Measurements from ENCODE around the gene CHCHD3.
"Not testable (repeated sequence)": the region's sequence is repeated elsewhere in the genome, so short reads cannot be mapped to it uniquely, and the experiment has no call there.

The CHCHD3 gene

GRCh38 chr7:132897093-132897687 lies 184.7 kb downstream of the CHCHD3 start:
- H3K27ac Mint-ChIP-seq, result no peak overlapping the region
- no peak for ATAC-seq (replicated peaks)
- no peak for DNase-seq
- H3K4me1 Mint-ChIP-seq, result peaks cover 0 to 1% of the 10 kb centered on the region in 2 donors
- no peaks in the 10 kb centered on the region for H3K27me3 Mint-ChIP-seq
- H3K36me3 Mint-ChIP-seq, result peaks cover 34 to 60% of the 10 kb centered on the region in 2 donors
- peaks cover under 1 to 3% of the 10 kb centered on the region in 2 donors for H3K9me3 Mint-ChIP-seq
- no peak overlapping the region for H3K4me3 Mint-ChIP-seq

GRCh38 chr7:132895231-132895630 lies 186.7 kb downstream of the CHCHD3 start:
- ATAC-seq (replicated peaks), result no peak
- Mint-ChIP-seq H3K27ac (no peak overlapping the region), H3K36me3 (peaks cover 33 to 53% of the 10 kb centered on the region in 2 donors)

GRCh38 chr7:132893560-132893959 lies 188.3 kb downstream of the CHCHD3 start:
- Mint-ChIP-seq H3K9me3 (peaks cover 3 to 5% of the 10 kb centered on the region in 2 donors), H3K27me3 (no peaks in the 10 kb centered on the region), H3K4me1 (peaks cover 0 to 1% of the 10 kb centered on the region in 2 donors), H3K4me3 (no peak overlapping the region), H3K36me3 (peaks cover 33 to 44% of the 10 kb centered on the region in 2 donors), H3K27ac (peak overlapping the region; percentile 37)
- DNase-seq (no peak), ATAC-seq (replicated peaks) (peak in 1 of 2 donors; percentile 52)

More at GRCh38 chr7:132895231-132895630, 186.7 kb downstream of the CHCHD3 start:
- Mint-ChIP-seq H3K9me3 (peaks cover 3 to 5% of the 10 kb centered on the region in 2 donors), H3K4me1 (peaks cover 0 to 1% of the 10 kb centered on the region in 2 donors), H3K4me3 (no peak overlapping the region), H3K27me3 (no peaks in the 10 kb centered on the region)
- DNase-seq, result no peak

- not testable (repeated sequence) for ATAC-seq (replicated peaks); H3K9me3 Mint-ChIP-seq; H3K27ac Mint-ChIP-seq; H3K27me3 Mint-ChIP-seq; DNase-seq; H3K4me3 Mint-ChIP-seq; H3K4me1 Mint-ChIP-seq
- H3K36me3 Mint-ChIP-seq, result peaks cover 29 to 38% of the 10 kb centered on the region in 2 donors
These were observed 189.1 kb downstream of the CHCHD3 start for GRCh38 chr7:132892744-132893143.

GRCh38 chr7:132891554-132891953 lies 190.3 kb downstream of the CHCHD3 start:
- Mint-ChIP-seq H3K36me3 (peaks cover 25 to 35% of the 10 kb centered on the region in 2 donors), H3K27me3 (no peaks in the 10 kb centered on the region), H3K4me1 (peaks cover 0 to 1% of the 10 kb centered on the region in 2 donors), H3K4me3 (no peak overlapping the region), H3K27ac (no peak overlapping the region), H3K9me3 (peaks cover 3 to 5% of the 10 kb centered on the region in 2 donors)
- DNase-seq, result no peak
- ATAC-seq (replicated peaks), result no peak

GRCh38 chr7:132882714-132883428 lies 199.0 kb downstream of the CHCHD3 start:
- Mint-ChIP-seq H3K4me3 (no peak overlapping the region), H3K27ac (peak overlapping the region; percentile 16), H3K4me1 (peaks cover 20 to 28% of the 10 kb centered on the region in 2 donors), H3K27me3 (no peaks in the 10 kb centered on the region), H3K9me3 (no peaks in the 10 kb centered on the region), H3K36me3 (peaks cover 21 to 34% of the 10 kb centered on the region in 2 donors)
- peak; percentile 62 to 68 for ATAC-seq (replicated peaks)
- DNase-seq, result no peak

- ATAC-seq (replicated peaks) (no peak), DNase-seq (no peak)
- H3K27ac Mint-ChIP-seq, result no peak overlapping the region
- peaks cover 21 to 37% of the 10 kb centered on the region in 2 donors for H3K36me3 Mint-ChIP-seq
- no peaks in the 10 kb centered on the region for H3K9me3 Mint-ChIP-seq
- peaks cover 20 to 28% of the 10 kb centered on the region in 2 donors for H3K4me1 Mint-ChIP-seq
- H3K27me3 Mint-ChIP-seq, result no peaks in the 10 kb centered on the region
- H3K4me3 Mint-ChIP-seq, result no peak overlapping the region
These were observed 200.6 kb downstream of the CHCHD3 start for GRCh38 chr7:132881317-132881716.

- ATAC-seq (replicated peaks) (no peak), DNase-seq (no peak)
- Mint-ChIP-seq H3K4me1 (peaks cover 19 to 28% of the 10 kb centered on the region in 2 donors), H3K4me3 (no peak overlapping the region), H3K36me3 (peaks cover 15 to 33% of the 10 kb centered on the region in 2 donors), H3K27me3 (no peaks in the 10 kb centered on the region), H3K27ac (no peak overlapping the region), H3K9me3 (peaks cover 0 to under 1% of the 10 kb centered on the region in 2 donors)
These were observed 202.3 kb downstream of the CHCHD3 start for GRCh38 chr7:132879579-132879978.

GRCh38 chr7:132878204-132878919 lies 203.5 kb downstream of the CHCHD3 start:
- peaks cover 10 to 30% of the 10 kb centered on the region in 2 donors for H3K36me3 Mint-ChIP-seq
- no peak for ATAC-seq (replicated peaks)
- H3K9me3 Mint-ChIP-seq, result peaks cover 0 to 2% of the 10 kb centered on the region in 2 donors
- peaks cover 12 to 17% of the 10 kb centered on the region in 2 donors for H3K4me1 Mint-ChIP-seq
- no peak overlapping the region for H3K27ac Mint-ChIP-seq
- no peak overlapping the region for H3K4me3 Mint-ChIP-seq
- no peaks in the 10 kb centered on the region for H3K27me3 Mint-ChIP-seq
- no peak for DNase-seq

GRCh38 chr7:132877573-132877972 lies 204.3 kb downstream of the CHCHD3 start:
- H3K27me3 Mint-ChIP-seq, result no peaks in the 10 kb centered on the region
- no peak overlapping the region for H3K27ac Mint-ChIP-seq
- DNase-seq, result no peak
- peaks cover 0 to 2% of the 10 kb centered on the region in 2 donors for H3K9me3 Mint-ChIP-seq
- ATAC-seq (replicated peaks), result no peak
- peaks cover 5 to 25% of the 10 kb centered on the region in 2 donors for H3K36me3 Mint-ChIP-seq
- H3K4me3 Mint-ChIP-seq, result no peak overlapping the region
- peaks cover 6 to 9% of the 10 kb centered on the region in 2 donors for H3K4me1 Mint-ChIP-seq

GRCh38 chr7:132876576-132876975 lies 205.3 kb downstream of the CHCHD3 start:
- H3K27ac Mint-ChIP-seq, result no peak overlapping the region
- no peak for ATAC-seq (replicated peaks)
- H3K36me3 Mint-ChIP-seq, result peaks cover 8 to 26% of the 10 kb centered on the region in 2 donors

GRCh38 chr7:132872034-132872433 lies 209.9 kb downstream of the CHCHD3 start:
- ATAC-seq (replicated peaks), result no peak
- peaks cover 14 to 23% of the 10 kb centered on the region in 2 donors for H3K36me3 Mint-ChIP-seq
- peaks cover 17 to 24% of the 10 kb centered on the region in 2 donors for H3K4me1 Mint-ChIP-seq
- no peaks in the 10 kb centered on the region for H3K27me3 Mint-ChIP-seq
- no peak overlapping the region for H3K4me3 Mint-ChIP-seq
- DNase-seq, result no peak
- H3K27ac Mint-ChIP-seq, result no peak overlapping the region
- H3K9me3 Mint-ChIP-seq, result peaks cover 0 to 2% of the 10 kb centered on the region in 2 donors

More at GRCh38 chr7:132876576-132876975, 205.3 kb downstream of the CHCHD3 start:
- no peak overlapping the region for H3K4me3 Mint-ChIP-seq
- peaks cover 0 to 2% of the 10 kb centered on the region in 2 donors for H3K9me3 Mint-ChIP-seq
- H3K4me1 Mint-ChIP-seq, result peaks cover 8 to 12% of the 10 kb centered on the region in 2 donors
- H3K27me3 Mint-ChIP-seq, result no peaks in the 10 kb centered on the region
- no peak for DNase-seq

GRCh38 chr7:132871419-132871818 lies 210.5 kb downstream of the CHCHD3 start:
- DNase-seq (no peak), ATAC-seq (replicated peaks) (no peak)
- no peak overlapping the region for H3K4me3 Mint-ChIP-seq
- peaks cover 0 to 2% of the 10 kb centered on the region in 2 donors for H3K9me3 Mint-ChIP-seq
- H3K27me3 Mint-ChIP-seq, result no peaks in the 10 kb centered on the region
- H3K4me1 Mint-ChIP-seq, result peaks cover 17 to 27% of the 10 kb centered on the region in 2 donors
- peaks cover 14 to 28% of the 10 kb centered on the region in 2 donors for H3K36me3 Mint-ChIP-seq
- H3K27ac Mint-ChIP-seq, result no peak overlapping the region

- Mint-ChIP-seq H3K36me3 (peaks cover 18 to 38% of the 10 kb centered on the region in 2 donors), H3K9me3 (no peaks in the 10 kb centered on the region), H3K4me1 (peaks cover 20 to 30% of the 10 kb centered on the region in 2 donors), H3K27me3 (no peaks in the 10 kb centered on the region), H3K4me3 (peak overlapping the region in 1 of 2 donors; percentile 22), H3K27ac (no peak overlapping the region)
- ATAC-seq (replicated peaks), result peak; percentile 90 to 92
- DNase-seq, result no peak
These were observed 212.6 kb downstream of the CHCHD3 start for GRCh38 chr7:132869166-132869861.

Data from stimulated activated naive B cell treated with anti-CD40 and anti-IgM and Interleukin-4, amounts not matched to agents 10 μg/mL and 1 μg/mL and 100 μg/mL, for 72 hours (primary cell).